SK-N-MC (cell line): Measurements from ENCODE around the gene COL13A1.

Experiments
- EZH2 ChIP-seq: fragments of 200-600 bp; sonication (generic); IDR thresholded peaks from one replicate; pipeline ENCODE4 v1.6.1; 2017; ENCODE audit warnings: antibody characterized with exemption
- FOXP2 ChIP-seq: optimal IDR thresholded peaks from 2 replicates; pipeline ENCODE3; 2011; ENCODE audit warnings: mild to moderate bottlenecking, moderate library complexity; ENCODE audit not compliant: insufficient read depth; ENCODE audit errors: extremely low read length, control extremely low read depth
- POLR2AphosphoS5 ChIP-seq: IDR thresholded peaks from 2 replicates; pipeline ENCODE4 v1.6.1; 2012; ENCODE audit warnings: mild to moderate bottlenecking, low read depth, low read length, borderline replicate concordance

DNA sequence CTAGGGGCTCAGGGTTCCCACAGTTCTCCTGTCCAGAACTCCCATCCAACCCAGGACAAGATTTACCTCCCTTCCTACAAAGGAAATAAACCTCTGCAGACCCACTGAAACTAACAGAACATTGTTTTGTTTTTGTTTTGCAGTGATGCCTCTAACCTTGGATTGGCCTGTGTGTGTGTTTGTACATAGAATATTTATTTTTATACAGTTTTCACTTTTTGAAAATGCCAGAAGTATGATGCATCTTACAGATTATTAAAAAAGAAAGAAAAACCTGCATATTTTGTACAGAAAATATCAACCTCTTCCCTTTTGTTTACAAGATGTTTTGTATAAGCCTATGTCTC lies 156.8 kb downstream of the COL13A1 start:
- TF ChIP-seq EZH2 (no peak), POLR2AphosphoS5 (no peak), FOXP2 (no peak)
